HG03442 (cell line): Measurements from ENCODE around the gene CD63.

ENCODE experiments used
- ATAC-seq: cut with Tn5 transposase; IDR thresholded peaks from one replicate; pipeline ENCODE4 v1.9.1; 2021; ENCODE audit warnings: mild to moderate bottlenecking, moderate library complexity; ENCODE audit not compliant: unreplicated experiment

Gene CD63

DNA sequence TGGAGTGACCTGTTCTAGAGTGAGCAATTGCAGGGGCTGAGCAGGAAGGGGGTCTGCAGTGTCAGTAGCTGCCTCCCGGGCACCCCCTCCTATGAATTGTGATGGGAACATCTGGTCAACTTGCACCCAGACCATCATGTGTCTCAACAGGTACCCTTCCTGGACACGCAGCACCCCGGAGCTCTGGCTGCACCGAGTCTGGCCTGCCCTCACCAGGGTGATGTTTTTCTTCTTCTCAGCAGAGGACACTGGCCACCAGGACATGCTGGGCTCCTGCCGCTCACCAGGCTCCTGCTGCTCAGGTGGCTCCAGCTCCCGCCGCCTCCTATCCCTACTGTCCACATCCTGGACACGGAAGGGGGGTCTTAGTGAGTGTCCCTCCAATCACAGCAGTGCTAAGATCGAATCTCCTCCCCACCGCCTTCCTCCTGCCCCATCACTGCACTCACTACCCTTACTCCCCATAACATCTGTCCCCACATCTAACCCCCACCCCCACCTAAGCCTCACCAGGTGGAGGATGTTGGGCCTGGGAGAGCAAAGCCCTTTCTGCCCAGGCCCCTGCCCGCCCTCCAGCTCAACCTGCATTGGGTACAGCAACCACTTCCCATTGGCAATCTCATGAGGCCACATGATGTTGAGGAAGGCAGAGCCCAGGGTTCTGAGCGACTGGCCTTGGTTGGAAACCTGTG is 36.0 kb downstream of the CD63 start:
- no peak for ATAC-seq

DNA sequence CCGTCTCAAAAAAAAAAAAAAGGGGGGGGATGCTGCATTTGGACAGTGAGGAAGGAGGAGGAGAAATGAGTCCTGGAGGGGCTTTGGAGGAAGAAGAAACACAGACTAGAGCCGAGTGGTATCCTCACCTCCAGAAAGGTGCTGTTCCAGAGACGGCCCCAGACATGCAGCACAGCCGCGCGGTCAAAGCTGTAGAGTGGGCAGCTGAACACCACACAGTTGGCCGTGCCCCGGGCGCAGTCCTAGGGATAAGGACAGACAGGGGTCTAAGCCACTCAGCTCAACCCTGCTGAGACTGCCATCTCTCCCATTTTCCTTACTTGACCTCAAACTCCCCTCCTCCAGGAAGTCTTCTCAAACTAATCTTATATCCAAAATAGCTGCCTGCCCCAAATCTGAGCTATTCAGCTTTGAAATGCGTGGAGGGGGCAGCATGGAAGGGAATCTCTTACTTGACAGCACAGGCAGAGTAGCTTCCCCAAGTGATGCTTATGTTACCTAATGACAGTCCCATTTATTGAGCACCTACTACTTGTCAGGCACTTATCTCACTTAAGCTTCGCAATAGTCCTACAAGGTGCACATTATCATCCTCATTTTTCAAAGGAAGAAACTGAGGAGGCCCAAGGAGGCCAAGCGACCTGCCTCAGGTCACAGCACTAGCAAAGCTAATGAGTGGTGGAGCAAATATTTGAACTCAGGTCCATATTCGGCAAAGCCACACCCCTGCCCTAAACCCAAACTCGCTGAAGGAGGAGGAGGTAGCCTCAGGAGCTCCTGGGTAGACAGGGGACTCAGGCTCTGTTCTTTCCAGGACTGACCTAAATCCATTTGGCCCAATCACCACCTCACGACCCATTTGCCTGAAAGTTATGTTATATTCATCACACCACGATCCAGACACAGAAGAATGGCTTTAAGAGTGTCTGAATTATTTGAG is 39.8 kb downstream of the CD63 start:
- no peak for ATAC-seq

DNA sequence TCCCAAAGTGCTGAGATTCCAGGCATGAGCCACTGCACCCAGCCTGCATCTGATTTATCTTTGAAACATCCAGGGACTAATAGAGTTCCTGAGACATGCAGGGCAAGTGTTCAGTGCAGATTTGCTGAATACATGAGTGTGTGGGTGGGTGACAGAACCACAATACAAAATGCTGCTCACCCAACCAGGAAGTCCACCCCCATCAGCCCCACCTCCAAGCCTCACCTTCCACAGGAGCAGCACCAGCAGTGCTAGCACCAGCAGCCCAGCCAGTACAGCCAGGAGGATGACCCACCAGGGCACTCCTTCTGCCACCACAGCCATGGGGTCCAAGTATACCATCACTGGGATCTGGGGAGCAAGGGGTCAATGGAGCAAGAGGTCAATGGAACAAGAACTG is 41.1 kb downstream of the CD63 start:
- peak; percentile 91 for ATAC-seq

GRCh38 chr12:55686366-55687010 is 42.3 kb downstream of the CD63 start:
- ATAC-seq: no peak

GRCh38 chr12:55685671-55686070 is 43.1 kb downstream of the CD63 start:
- no peak for ATAC-seq

DNA sequence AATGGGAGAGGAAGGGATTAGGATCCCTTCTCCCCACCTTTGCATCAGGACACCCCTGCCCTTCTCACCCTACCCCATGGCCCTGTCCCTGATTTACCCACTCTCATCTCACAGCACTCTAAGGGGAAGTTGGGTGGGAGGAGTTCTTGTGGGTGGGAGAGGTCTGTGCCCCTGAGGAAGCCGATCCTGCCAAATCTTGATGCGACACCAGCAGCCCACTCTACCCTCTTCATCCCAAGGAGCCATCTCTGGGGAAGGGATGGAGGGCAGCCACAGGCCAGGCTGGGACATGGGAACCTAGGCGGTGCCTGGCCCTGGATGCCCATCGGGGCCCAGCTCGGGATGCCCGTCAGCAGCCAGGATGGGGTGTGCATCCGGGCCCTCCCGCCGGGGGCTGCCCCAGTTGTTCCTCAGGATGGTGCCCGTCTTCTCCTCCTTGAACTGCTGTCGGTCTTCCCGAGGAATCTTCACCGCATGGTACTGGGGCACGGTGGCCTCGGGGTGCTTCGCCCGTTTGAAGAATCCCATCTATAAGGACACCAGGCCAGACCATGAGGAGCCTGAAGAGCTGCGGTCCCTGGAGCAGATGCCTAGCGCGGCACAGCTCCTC is 43.9 kb downstream of the CD63 start:
- no peak for ATAC-seq

- ATAC-seq: no peak
Measured at GRCh38 chr12:55683676-55684075, 45.1 kb downstream of the CD63 start.

DNA sequence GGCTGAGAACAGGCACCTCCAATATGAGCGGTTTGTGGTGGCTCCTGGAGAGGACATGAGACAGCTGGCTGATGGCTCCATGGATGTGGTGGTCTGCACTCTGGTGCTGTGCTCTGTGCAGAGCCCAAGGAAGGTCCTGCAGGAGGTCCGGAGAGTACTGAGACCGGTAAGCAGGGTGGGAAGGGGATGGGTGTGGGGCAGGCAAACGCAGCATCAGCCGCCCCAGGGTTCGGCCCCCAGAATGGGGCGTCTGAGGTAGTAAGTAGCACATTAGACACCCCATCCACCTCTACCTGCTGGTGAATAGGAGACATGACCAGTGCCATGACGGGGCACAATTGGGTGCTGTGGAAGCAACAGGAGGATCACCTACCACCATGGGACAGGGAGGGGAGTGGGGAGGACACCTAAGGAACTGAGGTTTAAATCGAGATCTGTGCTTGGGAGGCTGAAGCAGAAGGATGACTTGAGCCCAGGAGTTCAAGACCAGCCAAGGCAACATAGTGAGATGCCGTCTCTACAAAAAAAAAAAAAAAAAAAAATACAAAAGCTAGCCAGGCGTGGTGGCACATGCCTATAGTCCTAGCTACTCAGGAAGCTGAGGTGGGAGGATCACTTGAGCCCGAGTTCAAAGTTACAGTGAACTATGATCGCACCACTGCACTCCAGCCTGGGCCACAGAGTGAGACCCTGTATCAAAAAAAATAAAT is 46.6 kb downstream of the CD63 start:
- no peak for ATAC-seq

GRCh38 chr12:55681142-55682077 is 47.4 kb downstream of the CD63 start:
- ATAC-seq: no peak

DNA sequence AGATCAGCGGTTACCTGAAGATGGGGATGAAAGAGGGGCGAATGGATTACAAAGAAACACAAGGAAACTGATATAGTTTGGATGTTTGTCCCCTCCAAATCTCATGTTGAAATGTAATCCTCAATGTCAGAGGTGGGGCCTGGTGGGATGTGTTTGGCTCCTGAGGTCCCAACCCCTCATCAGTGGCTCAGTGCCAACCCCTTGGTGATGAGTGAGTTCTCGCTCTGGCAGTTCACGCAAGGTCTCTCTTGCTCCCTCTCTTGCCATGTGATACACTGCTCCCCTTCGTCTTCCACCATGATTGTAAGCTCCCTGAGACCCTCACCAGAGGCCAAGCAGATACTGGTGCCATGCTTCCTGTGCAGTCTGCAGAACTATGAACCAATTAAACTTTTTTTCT is 49.1 kb downstream of the CD63 start:
- no peak for ATAC-seq

DNA sequence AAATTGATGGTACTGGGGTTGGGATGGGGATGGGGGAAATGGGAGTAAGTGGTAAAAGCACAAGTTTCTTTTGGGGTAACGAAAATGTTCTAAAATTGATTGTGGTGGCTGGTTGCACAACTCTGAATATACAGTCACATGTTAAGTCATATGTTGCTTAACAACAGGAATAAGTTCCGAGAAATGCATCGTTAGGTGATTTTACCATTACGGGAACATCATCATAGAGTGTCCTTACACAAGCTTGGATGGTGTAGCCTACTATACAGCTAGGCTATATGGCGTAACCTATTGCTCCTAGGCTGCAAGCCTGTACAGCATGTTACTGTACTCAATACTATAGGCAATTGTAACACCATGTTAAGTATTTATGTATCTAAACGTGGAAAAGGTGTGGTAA is 52.1 kb downstream of the CD63 start:
- no peak for ATAC-seq

DNA sequence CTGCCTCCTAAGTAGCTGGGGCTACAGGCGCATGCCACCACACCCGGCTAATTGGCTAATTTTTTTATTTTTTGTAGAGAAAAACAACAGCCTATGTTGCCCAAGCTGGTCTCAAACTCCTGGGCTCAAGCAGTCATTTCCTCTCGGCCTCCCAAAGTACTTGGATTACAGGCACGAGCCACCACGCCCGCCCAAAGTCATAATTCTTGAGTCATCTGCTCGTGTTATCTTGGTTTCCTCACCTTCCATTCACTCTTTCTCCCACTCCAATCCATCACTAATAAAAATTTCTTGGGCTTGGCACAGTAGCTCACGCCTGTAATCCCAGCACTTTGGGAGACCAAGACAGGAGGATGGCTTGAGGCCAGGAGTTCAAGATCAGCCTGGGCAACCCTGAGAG is 53.1 kb downstream of the CD63 start:
- ATAC-seq: no peak
